ENCODE results near the gene PTMA. TPM values are rescaled to one million over a fixed set of nuclear protein-coding genes. Genes with fewer than 3 reads are reported as not detected.
"Not testable (repeated sequence)": the region's sequence is repeated elsewhere in the genome, so short reads cannot be mapped to it uniquely, and the experiment has no call there.

The PTMA gene
- total RNA-seq, 1 donor = 598 TPM

GRCh38 chr2:231709636-231709980, 1.3 kb downstream of the PTMA start:
- no peak for TF ChIP-seq CTCF (IDR thresholded peaks at IDR 0.05; ENCODE audit: insufficient read depth, low read depth, low read length)
- H3K4me3 ChIP-seq (ENCODE audit: low read depth, low read length) = peak overlapping the region; percentile 81

GRCh38 chr2:231709981-231710798, 1.9 kb downstream of the PTMA start:
- peak overlapping the region; percentile 85 for H3K4me3 ChIP-seq (ENCODE audit: low read depth, low read length)
- peak; percentile 84 for DNase-seq (ENCODE audit: low read depth)
- peak; percentile 68 for TF ChIP-seq CTCF (IDR thresholded peaks at IDR 0.05; ENCODE audit: insufficient read depth, low read depth, low read length)

More at GRCh38 chr2:231709636-231709980, 1.3 kb downstream of the PTMA start:
- DNase-seq (ENCODE audit: low read depth) = peak; percentile 31

DNA sequence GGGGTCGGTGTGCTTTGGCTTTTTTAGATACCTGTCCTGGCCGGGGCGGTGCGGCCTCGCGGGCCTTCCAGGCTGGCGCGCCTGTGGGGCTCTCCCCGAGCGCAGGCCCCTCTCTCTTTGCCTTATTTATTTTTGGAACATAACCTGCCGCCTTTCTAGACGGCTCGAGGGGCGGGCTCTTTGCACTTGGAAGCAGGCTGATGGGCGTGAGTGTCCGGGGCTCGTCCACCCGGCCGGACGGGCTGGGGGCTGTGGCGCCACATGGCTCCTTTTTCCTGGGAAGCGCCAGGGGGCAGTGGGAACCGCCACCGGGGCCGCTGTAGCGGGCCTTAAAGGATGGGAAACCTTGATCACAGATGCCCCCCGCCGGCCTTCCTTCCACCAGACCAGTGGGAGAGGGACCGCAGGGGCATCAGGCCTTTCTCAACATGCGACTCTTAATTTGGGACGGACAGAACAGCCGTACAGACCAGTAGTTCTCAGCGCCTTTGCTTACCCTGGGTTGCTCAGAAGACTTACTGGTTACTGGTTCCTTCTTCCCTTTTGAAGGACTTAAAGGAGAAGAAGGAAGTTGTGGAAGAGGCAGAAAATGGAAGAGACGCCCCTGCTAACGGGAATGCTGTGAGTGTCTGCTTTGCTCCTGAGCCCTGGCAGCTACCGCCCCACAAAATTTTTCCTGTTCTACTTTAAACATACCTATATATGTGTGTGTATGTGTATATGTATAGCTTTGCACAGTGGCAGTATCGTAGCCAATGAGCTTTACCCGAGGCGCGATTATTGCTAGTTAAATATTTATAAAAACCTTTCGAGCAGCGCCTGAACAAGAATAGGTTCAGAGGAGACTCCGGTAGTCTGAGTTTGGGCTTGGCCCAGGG, 2.7 kb downstream of the PTMA start:
- peak; percentile 47 for DNase-seq (ENCODE audit: low read depth)
- peak; percentile 31 for TF ChIP-seq CTCF (IDR thresholded peaks at IDR 0.05; ENCODE audit: insufficient read depth, low read depth, low read length)

DNA sequence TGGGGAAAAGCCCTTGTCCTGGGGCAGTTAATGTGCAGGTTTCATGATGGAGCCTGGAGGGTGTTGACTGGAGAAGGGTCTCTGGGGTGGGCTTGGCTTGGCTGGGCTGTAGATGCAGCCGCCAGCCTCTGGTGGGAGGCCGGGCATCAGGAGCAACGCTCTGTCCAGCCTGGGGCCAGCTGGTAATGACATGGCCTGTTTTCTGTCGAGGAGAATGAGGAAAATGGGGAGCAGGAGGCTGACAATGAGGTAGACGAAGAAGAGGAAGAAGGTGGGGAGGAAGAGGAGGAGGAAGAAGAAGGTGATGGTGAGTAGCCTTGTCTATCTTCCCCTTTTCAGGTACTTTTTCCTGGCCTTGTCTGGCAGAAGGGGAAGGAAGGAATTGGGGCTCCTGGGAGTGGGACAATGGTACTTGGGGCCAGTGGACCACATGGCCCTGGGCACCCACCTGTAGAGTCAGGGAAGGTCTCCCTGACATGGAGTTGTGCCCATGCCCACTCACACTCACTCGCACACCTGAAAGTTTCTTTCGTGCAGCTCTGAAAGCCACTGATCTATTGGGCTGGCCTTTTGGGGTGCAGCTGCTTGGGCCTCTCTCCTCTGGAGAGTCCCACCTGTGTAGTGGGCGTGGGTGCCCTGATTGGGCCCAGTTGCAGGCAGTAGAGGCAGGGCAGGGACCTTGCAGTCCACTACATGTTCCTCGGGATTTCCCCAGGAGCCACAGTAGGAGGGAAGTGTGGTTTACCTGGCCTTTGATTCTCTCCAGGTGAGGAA, 3.5 kb downstream of the PTMA start:
- no peak for TF ChIP-seq CTCF (IDR thresholded peaks at IDR 0.05; ENCODE audit: insufficient read depth, low read depth, low read length)
- no peak for DNase-seq (ENCODE audit: low read depth)
- H3K4me3 ChIP-seq (ENCODE audit: low read depth, low read length) = peak overlapping the region; percentile 85

More for the DNA sequence above, 2.7 kb downstream of the PTMA start:
- H3K4me3 ChIP-seq (ENCODE audit: low read depth, low read length) = peak overlapping the region; percentile 85

GRCh38 chr2:231712451-231713021, 4.2 kb downstream of the PTMA start:
- not testable (repeated sequence) for DNase-seq (ENCODE audit: low read depth); H3K4me3 ChIP-seq (ENCODE audit: low read depth, low read length)

GRCh38 chr2:231713406-231713729, 5.0 kb downstream of the PTMA start:
- not testable (repeated sequence) for DNase-seq (ENCODE audit: low read depth); H3K4me3 ChIP-seq (ENCODE audit: low read depth, low read length)

DNA sequence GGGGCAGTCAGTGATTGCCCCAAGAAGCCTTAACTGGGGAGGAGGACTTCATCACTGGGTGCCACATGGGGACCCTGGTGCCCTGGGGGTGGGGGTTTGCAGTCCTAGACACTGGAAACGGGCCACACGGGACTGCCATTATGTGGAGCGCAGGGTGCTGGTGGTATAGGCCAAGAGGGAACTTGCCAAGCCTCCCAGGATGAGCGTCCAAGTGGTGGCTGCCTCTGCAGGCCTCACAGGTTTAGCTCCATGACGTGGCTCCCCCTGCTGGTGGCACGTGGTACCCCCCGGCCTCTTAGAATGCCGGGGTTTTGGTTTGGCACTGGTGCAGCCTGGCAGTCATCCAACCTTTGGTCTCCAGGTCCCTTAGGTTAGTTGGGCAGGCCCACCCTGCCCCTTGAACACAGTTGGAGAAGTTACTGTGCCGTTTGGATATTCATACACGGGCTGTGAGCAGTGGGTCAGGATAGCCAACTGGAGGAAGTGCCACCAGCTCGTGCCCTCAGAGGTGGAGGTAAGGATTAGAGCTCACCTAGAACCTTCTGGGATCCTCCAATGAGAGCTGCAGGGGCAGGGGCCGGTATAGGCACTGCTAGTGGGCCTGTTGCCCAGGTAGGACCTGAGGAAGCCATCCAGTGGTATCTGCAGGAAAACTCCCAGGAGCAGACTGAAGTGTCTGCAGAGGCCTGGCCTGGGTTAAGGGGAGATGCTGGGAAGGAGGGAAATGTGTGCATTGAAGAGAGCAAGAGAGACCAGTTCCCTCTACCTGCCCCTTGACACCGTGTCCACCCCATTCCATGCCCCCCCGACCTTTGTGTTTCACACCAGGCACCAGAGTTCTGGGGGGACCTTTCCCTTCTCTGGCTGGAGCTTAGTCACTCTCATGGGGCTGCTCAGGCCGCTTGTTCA, 5.7 kb downstream of the PTMA start:
- H3K4me3 ChIP-seq (ENCODE audit: low read depth, low read length) = no peak overlapping the region
- peak; percentile 87 for DNase-seq (ENCODE audit: low read depth)
- TF ChIP-seq CTCF (IDR thresholded peaks at IDR 0.05; ENCODE audit: insufficient read depth, low read depth, low read length) = peak; percentile 91

Data from fibroblast of villous mesenchyme (primary cell).